ENCODE data around the gene PDCL2. TPM values are rescaled to one million over a fixed set of nuclear protein-coding genes. Genes with fewer than 3 reads are reported as not detected.

PDCL2 gene
- total and polyA plus RNA-seq, 12 donors = 0.94 TPM; not detected in 11

DNA sequence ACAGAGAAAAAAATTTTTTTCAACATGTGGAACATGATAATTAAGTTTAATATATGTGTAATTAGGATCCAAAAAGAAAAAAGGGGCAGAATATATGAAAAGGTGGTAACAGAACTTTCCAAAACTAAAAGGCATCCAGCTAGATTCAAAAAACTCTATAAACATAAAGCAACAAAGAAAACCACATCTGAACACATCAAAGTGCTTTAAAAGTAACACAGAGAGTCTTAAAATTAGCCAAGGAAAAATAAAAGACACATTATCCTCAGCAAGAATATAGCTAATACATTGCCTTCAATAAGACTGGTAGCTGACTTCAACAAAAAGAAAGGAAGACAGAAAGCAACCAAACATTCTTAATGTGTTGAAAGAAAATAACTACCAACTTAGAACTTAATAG is 53.5 kb downstream of the PDCL2 start:
- no peaks in the 10 kb centered on the region for H3K27me3 ChIP-seq
- no peaks in the 10 kb centered on the region for H3K36me3 ChIP-seq (replicated peaks in 1 of 2)
- no peak overlapping the region for H3K27ac ChIP-seq
- TF ChIP-seq POLR2A (IDR thresholded peaks at IDR 0.05) = no peak
- TF ChIP-seq, protein P1, sequence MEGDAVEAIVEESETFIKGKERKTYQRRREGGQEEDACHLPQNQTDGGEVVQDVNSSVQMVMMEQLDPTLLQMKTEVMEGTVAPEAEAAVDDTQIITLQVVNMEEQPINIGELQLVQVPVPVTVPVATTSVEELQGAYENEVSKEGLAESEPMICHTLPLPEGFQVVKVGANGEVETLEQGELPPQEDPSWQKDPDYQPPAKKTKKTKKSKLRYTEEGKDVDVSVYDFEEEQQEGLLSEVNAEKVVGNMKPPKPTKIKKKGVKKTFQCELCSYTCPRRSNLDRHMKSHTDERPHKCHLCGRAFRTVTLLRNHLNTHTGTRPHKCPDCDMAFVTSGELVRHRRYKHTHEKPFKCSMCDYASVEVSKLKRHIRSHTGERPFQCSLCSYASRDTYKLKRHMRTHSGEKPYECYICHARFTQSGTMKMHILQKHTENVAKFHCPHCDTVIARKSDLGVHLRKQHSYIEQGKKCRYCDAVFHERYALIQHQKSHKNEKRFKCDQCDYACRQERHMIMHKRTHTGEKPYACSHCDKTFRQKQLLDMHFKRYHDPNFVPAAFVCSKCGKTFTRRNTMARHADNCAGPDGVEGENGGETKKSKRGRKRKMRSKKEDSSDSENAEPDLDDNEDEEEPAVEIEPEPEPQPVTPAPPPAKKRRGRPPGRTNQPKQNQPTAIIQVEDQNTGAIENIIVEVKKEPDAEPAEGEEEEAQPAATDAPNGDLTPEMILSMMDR (IDR thresholded peaks at IDR 0.05) = no peak
- H3K9me3 ChIP-seq (replicated peaks in 1 of 3) = no peaks in the 10 kb centered on the region
- intact Hi-C loops (cut with DNase I) = no loop called here
- DNase-seq = no peak
- H3K4me3 ChIP-seq = no peak overlapping the region
- H3K4me1 ChIP-seq (replicated peaks in 1 of 2) = peaks cover 6 to 9% of the 10 kb centered on the region in 2 donors

DNA sequence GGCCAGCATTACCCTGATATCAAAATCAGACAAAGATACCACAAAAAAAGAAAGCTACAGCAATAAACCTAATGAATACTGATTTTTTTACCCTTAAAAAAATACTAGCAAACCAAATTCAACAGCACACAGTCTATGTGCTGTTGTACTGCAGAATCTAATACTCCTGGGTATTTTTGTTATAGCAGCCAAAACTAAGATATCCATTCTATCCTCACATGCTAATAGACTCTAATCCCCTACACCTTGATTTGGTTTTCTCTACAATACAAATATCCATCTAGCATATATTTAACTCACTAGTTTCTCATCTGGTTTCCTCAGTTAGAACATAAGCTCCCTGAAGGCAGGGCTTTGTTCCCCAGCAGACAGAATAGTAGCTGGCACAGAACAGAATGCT is 57.7 kb downstream of the PDCL2 start:
- TF ChIP-seq POLR2A (IDR thresholded peaks at IDR 0.05) = no peak
- TF ChIP-seq, protein P1 (IDR thresholded peaks at IDR 0.05) = no peak
- no peaks in the 10 kb centered on the region for H3K36me3 ChIP-seq (replicated peaks in 1 of 2)
- no peaks in the 10 kb centered on the region for H3K27me3 ChIP-seq
- H3K9me3 ChIP-seq (replicated peaks in 1 of 3) = no peaks in the 10 kb centered on the region
- no peak for DNase-seq
- H3K27ac ChIP-seq = no peak overlapping the region
- no peak overlapping the region for H3K4me3 ChIP-seq
- no peaks in the 10 kb centered on the region for H3K4me1 ChIP-seq (replicated peaks in 1 of 2)
- intact Hi-C loops (cut with DNase I) = no loop called here

DNA sequence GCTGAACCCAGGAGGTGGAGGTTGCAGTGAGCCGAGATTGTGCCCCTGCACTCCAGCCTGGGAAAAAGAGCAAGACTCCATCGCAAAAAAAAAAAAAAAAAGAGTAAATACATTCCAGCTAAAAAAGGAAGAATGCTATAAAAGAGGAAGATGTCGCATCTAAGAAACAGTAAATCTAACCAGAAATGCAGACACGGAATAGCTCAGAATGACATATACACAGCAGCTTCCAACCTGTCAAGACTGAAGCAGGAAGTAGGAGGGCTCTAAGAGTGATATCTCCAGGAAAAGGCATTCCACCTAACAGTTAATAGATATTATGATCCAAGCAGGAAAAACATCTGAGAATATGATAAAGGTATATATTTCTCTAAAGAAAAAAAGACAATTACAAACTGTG is 61.4 kb downstream of the PDCL2 start:
- TF ChIP-seq POLR2A (IDR thresholded peaks at IDR 0.05) = no peak
- TF ChIP-seq, protein P1 (IDR thresholded peaks at IDR 0.05) = no peak
- intact Hi-C loops (cut with DNase I) = no loop called here
- Histone ChIP-seq H3K36me3 (replicated peaks in 1 of 2) (no peaks in the 10 kb centered on the region), H3K4me3 (no peak overlapping the region), H3K27me3 (no peaks in the 10 kb centered on the region), H3K4me1 (replicated peaks in 1 of 2) (no peaks in the 10 kb centered on the region), H3K27ac (no peak overlapping the region), H3K9me3 (replicated peaks in 1 of 3) (no peaks in the 10 kb centered on the region)
- WGBS, 4 donors = 82 to 92% (median 84%) methylated on average over 3 to 4 of the region's 4 CpGs
- no peak for DNase-seq

DNA sequence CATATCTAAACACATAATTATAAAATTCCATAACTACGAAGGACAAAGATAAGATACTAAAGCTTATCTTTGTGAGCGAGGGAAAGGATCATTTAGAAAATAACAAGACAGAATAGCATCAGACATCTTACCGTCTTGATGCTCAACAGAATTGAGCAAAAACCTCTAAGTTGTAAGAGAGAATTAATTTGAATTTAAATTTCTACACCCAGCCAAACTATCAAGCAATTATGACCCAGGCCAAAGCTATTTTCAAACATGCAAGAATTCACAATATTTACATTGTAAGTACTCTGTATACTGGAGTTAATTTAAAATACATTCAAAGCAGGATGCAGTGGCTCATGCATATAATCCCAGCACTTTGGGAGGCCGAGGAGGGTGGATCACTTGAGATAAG is 61.9 kb downstream of the PDCL2 start:
- intact Hi-C loops (cut with DNase I) = no loop called here
- H3K9me3 ChIP-seq (replicated peaks in 1 of 3) = no peaks in the 10 kb centered on the region
- TF ChIP-seq POLR2A (IDR thresholded peaks at IDR 0.05) = no peak
- TF ChIP-seq, protein P1 (IDR thresholded peaks at IDR 0.05) = no peak
- DNase-seq = no peak
- H3K4me1 ChIP-seq (replicated peaks in 1 of 2) = no peaks in the 10 kb centered on the region
- no peak overlapping the region for H3K4me3 ChIP-seq
- H3K27me3 ChIP-seq = no peaks in the 10 kb centered on the region
- H3K27ac ChIP-seq = no peak overlapping the region
- 57 to 62% (median 60%) methylated on average over 4 of the region's 4 CpGs for WGBS, 4 donors
- H3K36me3 ChIP-seq (replicated peaks in 1 of 2) = no peaks in the 10 kb centered on the region
